Measurements from ENCODE around the gene DAZAP1.

Gene DAZAP1

DNA sequence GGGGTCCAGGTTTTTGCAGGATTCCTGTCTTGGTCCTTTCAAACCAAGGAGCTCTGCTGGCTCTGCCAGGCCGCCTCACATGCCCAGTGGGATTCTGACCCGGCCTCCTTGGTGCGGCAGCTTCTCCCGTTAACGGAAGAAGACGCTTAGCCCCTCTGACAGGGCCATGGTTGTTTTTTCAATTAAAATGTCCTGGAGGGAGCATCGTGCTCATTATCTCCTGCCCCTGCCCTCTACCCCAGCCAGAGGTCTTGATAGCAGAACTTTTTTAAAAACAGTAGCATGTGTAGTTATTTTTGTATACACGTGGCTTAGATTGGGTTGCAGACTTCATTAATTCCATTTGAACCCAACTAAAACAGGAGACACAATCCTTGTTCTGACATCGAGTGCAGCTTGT lies 19.4 kb downstream of the DAZAP1 start:
- DNase-seq (ENCODE audit: low spot score), result no peak
- in situ Hi-C loops (cut with MboI; ENCODE audit: low pct_unique_long_range_greater_than_20kb, low sequenced_read_pairs, unreplicated experiment), result no loop called here
- TF ChIP-seq, protein P1, sequence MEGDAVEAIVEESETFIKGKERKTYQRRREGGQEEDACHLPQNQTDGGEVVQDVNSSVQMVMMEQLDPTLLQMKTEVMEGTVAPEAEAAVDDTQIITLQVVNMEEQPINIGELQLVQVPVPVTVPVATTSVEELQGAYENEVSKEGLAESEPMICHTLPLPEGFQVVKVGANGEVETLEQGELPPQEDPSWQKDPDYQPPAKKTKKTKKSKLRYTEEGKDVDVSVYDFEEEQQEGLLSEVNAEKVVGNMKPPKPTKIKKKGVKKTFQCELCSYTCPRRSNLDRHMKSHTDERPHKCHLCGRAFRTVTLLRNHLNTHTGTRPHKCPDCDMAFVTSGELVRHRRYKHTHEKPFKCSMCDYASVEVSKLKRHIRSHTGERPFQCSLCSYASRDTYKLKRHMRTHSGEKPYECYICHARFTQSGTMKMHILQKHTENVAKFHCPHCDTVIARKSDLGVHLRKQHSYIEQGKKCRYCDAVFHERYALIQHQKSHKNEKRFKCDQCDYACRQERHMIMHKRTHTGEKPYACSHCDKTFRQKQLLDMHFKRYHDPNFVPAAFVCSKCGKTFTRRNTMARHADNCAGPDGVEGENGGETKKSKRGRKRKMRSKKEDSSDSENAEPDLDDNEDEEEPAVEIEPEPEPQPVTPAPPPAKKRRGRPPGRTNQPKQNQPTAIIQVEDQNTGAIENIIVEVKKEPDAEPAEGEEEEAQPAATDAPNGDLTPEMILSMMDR (IDR thresholded peaks at IDR 0.05; ENCODE audit: extremely low read depth, insufficient read depth, missing control alignments), result no peak

DNA sequence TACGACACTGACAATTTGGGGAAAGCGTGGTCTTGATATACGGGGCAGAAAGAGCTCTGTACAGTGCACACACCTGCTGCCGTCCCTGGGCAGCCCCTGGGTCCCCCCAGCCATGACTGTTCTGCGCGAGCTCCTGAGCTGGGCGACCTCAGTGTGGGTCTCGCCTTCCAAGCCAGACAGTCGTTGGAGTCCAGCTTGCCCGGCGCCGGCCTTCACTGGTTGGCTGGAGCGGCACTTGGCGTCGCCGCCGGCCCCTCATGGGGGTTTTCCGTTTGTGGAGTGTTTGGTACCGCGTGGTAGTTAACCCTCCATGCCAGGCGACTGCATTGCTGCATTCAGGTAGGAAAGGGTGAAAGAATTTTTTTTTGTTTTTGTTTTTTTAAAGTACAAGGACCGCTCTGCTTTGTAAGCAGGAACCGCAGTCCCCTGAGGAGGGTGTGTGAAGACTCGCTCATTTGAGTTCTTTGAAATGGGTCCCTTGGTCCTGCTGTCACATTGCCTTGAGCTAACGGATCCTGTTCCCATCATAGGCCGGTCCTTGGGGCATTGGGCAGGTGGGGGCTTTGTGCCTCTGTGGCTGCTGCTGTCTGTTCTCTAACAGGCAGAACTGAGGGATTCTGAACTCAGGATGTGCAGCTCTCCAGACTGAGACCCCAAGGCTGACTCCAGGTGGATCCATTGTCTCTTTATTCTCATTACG lies 20.0 kb downstream of the DAZAP1 start:
- TF ChIP-seq, protein P1 (IDR thresholded peaks at IDR 0.05; ENCODE audit: extremely low read depth, insufficient read depth, missing control alignments), result no peak
- in situ Hi-C loops (cut with MboI; ENCODE audit: low pct_unique_long_range_greater_than_20kb, low sequenced_read_pairs, unreplicated experiment), result no loop called here
- no peak for DNase-seq (ENCODE audit: low spot score)

DNA sequence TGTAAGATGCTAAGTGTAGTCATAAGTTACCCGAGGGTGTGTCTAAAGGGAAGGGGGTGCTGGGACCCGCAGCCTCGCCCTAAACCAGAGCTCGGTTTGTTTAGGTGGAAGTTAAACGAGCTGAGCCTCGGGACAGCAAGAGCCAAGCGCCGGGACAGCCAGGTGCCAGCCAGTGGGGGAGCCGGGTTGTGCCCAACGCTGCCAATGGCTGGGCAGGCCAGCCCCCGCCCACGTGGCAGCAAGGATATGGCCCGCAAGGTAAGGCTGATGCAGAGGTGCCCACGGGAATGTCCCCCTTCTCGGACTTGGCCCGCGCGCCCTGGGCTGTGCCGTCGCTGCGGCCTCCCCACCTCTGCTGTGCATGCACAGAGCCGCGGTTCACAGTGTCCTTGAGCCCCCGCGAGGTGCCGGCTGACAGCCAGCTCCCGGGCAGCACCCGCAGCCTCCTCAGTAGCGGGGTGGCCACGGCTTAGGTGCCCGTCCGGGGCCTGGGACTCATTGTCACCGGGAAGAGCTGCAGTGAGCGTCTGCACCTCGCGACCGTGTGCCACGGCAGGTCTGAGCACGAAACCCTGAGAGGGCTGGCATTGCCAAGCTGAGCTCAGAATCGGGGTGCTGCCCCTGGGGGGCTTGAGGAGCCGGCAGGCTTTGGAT lies 21.5 kb downstream of the DAZAP1 start:
- TF ChIP-seq, protein P1 (IDR thresholded peaks at IDR 0.05; ENCODE audit: extremely low read depth, insufficient read depth, missing control alignments), result no peak
- DNase-seq (ENCODE audit: low spot score), result no peak
- in situ Hi-C loops (cut with MboI; ENCODE audit: low pct_unique_long_range_greater_than_20kb, low sequenced_read_pairs, unreplicated experiment), result no loop called here

DNA sequence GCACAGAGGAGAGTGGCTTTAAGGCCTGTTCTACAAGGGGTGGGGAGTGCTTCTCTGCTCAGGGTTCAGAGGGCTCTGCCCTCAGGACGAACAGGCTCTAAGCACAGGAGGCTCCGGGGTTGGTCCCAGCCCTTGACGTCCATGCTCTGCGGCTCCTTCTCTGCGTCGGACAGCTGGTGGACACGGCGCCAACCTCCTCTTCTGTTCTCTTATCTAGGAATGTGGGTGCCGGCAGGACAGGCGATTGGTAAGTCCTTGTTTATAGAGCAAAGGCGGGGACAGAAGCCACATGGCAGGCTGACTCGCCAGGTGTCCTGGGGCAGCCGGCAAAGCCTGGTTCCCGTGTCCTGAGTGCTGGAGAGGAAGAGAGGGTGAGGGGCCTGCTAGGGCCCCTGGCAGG lies 22.4 kb downstream of the DAZAP1 start:
- no peak for DNase-seq (ENCODE audit: low spot score)
- TF ChIP-seq, protein P1 (IDR thresholded peaks at IDR 0.05; ENCODE audit: extremely low read depth, insufficient read depth, missing control alignments), result no peak
- in situ Hi-C loops (cut with MboI; ENCODE audit: low pct_unique_long_range_greater_than_20kb, low sequenced_read_pairs, unreplicated experiment), result no loop called here

DNA sequence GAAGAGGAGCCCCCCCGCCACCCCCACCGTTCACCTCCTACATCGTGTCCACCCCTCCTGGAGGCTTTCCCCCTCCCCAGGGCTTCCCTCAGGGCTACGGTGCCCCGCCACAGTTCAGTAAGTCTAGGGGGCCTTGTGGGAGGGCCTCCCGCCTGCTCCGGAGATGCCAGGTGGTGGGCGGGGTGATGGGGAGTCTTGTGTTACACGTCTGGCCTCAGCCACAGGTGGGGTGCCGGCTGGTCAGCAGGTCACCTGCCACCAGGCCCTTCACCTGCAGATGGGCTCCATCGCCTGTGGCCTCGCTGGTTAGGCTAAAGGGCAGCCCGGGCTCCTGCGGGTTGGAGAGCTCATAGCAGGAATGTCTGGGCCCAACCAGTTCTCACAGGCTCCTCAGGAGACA lies 22.9 kb downstream of the DAZAP1 start:
- TF ChIP-seq, protein P1 (IDR thresholded peaks at IDR 0.05; ENCODE audit: extremely low read depth, insufficient read depth, missing control alignments), result no peak
- DNase-seq (ENCODE audit: low spot score), result no peak
- in situ Hi-C loops (cut with MboI; ENCODE audit: low pct_unique_long_range_greater_than_20kb, low sequenced_read_pairs, unreplicated experiment), result no loop called here

DNA sequence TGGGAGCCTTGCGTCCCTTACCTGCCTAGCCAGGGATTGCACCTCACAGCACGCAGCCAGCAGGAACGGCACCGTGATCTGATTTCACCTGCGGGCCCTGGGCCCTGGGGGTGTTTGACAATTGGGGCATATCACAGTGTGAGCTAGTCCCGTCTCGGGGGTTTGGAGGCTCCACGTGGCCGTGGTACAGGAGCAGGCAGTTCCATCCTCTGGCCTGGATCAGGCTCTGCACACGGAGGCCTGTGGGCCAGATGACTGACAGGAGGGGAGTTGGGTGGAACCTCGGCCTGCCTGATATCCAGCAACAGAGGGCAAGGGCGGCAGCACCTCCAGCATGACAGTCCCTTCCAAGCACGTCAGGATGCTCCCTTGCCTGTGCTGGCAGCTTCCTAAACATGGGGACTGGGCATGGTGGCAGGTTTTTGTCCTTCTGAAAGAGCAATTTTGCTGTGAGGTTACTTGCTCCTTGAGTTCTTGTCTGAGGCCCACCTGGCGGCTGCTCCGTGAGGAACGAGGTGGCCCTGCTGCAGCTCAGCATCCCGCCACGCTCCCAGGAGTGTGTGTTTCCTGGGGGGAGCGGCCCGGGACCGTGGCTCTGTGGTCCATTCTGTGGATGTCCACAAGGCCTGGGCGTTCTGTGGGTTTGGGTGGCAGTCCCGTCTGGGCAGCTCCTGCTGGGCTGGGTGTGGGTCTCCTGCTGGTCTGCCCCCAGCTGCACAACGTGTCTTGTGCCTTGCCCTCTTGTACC lies 24.5 kb downstream of the DAZAP1 start:
- in situ Hi-C loops (cut with MboI; ENCODE audit: low pct_unique_long_range_greater_than_20kb, low sequenced_read_pairs, unreplicated experiment), result no loop called here
- no peak for DNase-seq (ENCODE audit: low spot score)
- TF ChIP-seq, protein P1 (IDR thresholded peaks at IDR 0.05; ENCODE audit: extremely low read depth, insufficient read depth, missing control alignments), result no peak

Measured in GM13977 (cell line).